Fibroblast of villous mesenchyme (primary cell): ENCODE measurements around the gene ABHD16A. TPM values are rescaled to one million over a fixed set of nuclear protein-coding genes. Genes with fewer than 3 reads are reported as not detected.
A peak's percentile ranks its signal among the peaks of the same experiment; 100 is the strongest.

ENCODE experiments used
- DNase-seq: peaks from one replicate; pipeline ENCODE4 v3.0.0-alpha.2; 2010; ENCODE audit warnings: low read depth
- H3K4me3 ChIP-seq: 2 replicates; pipeline ENCODE4 v1.5.1; 2011; ENCODE audit warnings: low read depth, mild to moderate bottlenecking, low read length
- CTCF ChIP-seq: IDR thresholded peaks from 2 replicates; pipeline ENCODE4 v1.5.1; 2012; ENCODE audit warnings: low read depth, mild to moderate bottlenecking, low read length; ENCODE audit not compliant: insufficient read depth
- total RNA-seq: library from RNA; depleted of rRNA; stranded (reverse); fragments of >200 nt; gene quantifications from 2 replicates; pipeline ENCODE4 v1.2.3, GENCODE V29; 2012

Gene ABHD16A
- total RNA-seq, 1 donor, result 76.0 TPM

- DNase-seq, result no peak
- H3K4me3 ChIP-seq, result no peak overlapping the region
- no peak for TF ChIP-seq CTCF
Measured at GRCh38 chr6:31687860-31688693, 15.0 kb downstream of the ABHD16A start.

- H3K4me3 ChIP-seq, result no peak overlapping the region
- no peak for DNase-seq
- no peak for TF ChIP-seq CTCF
Measured at GRCh38 chr6:31687321-31687720, 15.8 kb downstream of the ABHD16A start.

- H3K4me3 ChIP-seq, result no peak overlapping the region
- no peak for DNase-seq
- no peak for TF ChIP-seq CTCF
Measured at GRCh38 chr6:31686483-31686882, 16.6 kb downstream of the ABHD16A start.

- no peak overlapping the region for H3K4me3 ChIP-seq
- no peak for TF ChIP-seq CTCF
Measured at GRCh38 chr6:31683591-31683990, 19.5 kb downstream of the ABHD16A start.

GRCh38 chr6:31681135-31681671, 21.9 kb downstream of the ABHD16A start:
- DNase-seq, result peak; percentile 45
- TF ChIP-seq CTCF, result no peak
- peak overlapping the region; percentile 62 for H3K4me3 ChIP-seq

More at GRCh38 chr6:31683591-31683990, 19.5 kb downstream of the ABHD16A start:
- no peak for DNase-seq

- TF ChIP-seq CTCF, result peak; percentile 60
- peak within 1 kb of the TSS; percentile 62 for H3K4me3 ChIP-seq
Measured at GRCh38 chr6:31680226-31681134, 22.6 kb downstream of the ABHD16A start, which contains the start of gene LY6G5C. Gene LY6G5C (minus strand): TSS chr6:31681067. CDS start chr6:31680373, 694 bp downstream.

More at GRCh38 chr6:31680226-31681134, 22.6 kb downstream of the ABHD16A start, which contains the start of gene LY6G5C:
- DNase-seq, result peak; percentile 92
